Measurements from ENCODE around the gene CTXND1.

Gene CTXND1

DNA sequence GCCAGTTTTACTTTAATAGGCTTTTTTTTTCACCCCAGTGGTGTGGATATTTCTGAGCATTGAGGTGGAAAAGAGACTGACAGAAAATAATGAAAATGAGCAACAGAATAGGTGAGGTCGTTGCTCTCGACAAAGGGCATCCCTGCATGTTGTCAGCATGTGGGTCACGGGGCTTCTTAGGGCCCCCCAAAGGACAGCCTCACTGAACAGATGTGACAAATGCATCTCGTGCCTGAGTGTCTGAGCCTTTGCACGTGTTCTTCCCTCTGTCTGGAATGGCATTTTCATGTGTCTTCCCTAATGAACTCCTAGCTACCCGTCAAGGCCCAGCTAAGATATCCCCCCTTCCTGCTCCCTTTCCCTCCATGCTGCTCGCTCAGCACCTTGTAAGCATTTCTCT, 67.5 kb downstream of the CTXND1 start:
- TF ChIP-seq, protein P1, sequence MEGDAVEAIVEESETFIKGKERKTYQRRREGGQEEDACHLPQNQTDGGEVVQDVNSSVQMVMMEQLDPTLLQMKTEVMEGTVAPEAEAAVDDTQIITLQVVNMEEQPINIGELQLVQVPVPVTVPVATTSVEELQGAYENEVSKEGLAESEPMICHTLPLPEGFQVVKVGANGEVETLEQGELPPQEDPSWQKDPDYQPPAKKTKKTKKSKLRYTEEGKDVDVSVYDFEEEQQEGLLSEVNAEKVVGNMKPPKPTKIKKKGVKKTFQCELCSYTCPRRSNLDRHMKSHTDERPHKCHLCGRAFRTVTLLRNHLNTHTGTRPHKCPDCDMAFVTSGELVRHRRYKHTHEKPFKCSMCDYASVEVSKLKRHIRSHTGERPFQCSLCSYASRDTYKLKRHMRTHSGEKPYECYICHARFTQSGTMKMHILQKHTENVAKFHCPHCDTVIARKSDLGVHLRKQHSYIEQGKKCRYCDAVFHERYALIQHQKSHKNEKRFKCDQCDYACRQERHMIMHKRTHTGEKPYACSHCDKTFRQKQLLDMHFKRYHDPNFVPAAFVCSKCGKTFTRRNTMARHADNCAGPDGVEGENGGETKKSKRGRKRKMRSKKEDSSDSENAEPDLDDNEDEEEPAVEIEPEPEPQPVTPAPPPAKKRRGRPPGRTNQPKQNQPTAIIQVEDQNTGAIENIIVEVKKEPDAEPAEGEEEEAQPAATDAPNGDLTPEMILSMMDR (IDR thresholded peaks at IDR 0.05; ENCODE audit: low read depth, low read length, missing control alignments): no peak
- no peak overlapping the region for H3K4me3 ChIP-seq (ENCODE audit: low read depth, low read length)
- no peak for DNase-seq
- no peaks in the 10 kb centered on the region for H3K27me3 ChIP-seq (replicated peaks)
- H3K27ac ChIP-seq: no peak overlapping the region
- peaks cover 7% of the 10 kb centered on the region for H3K36me3 ChIP-seq (replicated peaks)
- in situ Hi-C loops (cut with HindIII; ENCODE audit: low pct_ligation_motif_present, low sequenced_read_pairs): no loop called here

DNA sequence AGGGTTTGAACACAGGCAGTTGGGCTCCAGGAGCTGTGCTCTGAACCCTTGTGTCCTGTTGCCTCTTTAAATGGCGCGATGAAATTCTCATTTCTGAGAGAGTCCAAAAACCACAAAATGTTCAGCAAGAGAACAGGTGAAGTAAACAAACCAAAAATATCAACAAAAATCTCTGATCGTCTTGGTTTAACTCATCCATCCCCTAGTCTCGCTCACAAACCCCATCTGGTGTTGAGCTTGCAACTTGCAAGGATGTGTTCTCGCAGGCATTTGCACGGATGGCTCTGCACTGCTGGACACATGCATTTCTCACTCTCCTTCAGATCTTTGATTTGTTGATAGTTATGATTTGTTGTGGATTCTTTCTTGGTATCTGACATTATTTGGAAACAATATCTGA, 68.1 kb downstream of the CTXND1 start:
- Histone ChIP-seq H3K4me3 (ENCODE audit: low read depth, low read length) (no peak overlapping the region), H3K27ac (no peak overlapping the region), H3K36me3 (replicated peaks) (peaks cover 7% of the 10 kb centered on the region), H3K27me3 (replicated peaks) (no peaks in the 10 kb centered on the region)
- TF ChIP-seq, protein P1 (IDR thresholded peaks at IDR 0.05; ENCODE audit: low read depth, low read length, missing control alignments): peak; percentile 49
- no peak for DNase-seq
- in situ Hi-C loops (cut with HindIII; ENCODE audit: low pct_ligation_motif_present, low sequenced_read_pairs): no loop called here

DNA sequence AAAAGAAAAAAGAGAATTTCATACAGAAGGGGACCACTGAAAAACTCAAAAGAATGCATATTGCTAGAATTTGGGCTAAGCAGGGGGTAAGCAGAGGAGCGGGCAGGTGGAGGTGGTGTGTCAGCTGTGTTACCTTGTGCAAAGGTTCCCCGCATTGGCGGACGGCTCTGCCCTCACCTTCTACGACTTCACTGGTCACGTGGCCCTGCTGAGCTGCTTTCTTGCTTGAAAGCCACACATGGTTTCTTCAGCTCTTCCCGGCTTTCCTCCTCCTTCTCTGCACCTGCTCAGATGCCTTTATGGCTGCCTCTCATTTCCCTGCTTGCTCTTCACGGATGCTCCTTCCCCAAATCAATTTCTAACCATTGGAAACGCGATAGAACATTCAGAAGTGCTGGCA, 68.7 kb downstream of the CTXND1 start:
- H3K27me3 ChIP-seq (replicated peaks): no peaks in the 10 kb centered on the region
- H3K36me3 ChIP-seq (replicated peaks): peaks cover 7% of the 10 kb centered on the region
- in situ Hi-C loops (cut with HindIII; ENCODE audit: low pct_ligation_motif_present, low sequenced_read_pairs): no loop called here
- no peak overlapping the region for H3K27ac ChIP-seq
- DNase-seq: no peak
- no peak overlapping the region for H3K4me3 ChIP-seq (ENCODE audit: low read depth, low read length)
- TF ChIP-seq, protein P1 (IDR thresholded peaks at IDR 0.05; ENCODE audit: low read depth, low read length, missing control alignments): no peak

DNA sequence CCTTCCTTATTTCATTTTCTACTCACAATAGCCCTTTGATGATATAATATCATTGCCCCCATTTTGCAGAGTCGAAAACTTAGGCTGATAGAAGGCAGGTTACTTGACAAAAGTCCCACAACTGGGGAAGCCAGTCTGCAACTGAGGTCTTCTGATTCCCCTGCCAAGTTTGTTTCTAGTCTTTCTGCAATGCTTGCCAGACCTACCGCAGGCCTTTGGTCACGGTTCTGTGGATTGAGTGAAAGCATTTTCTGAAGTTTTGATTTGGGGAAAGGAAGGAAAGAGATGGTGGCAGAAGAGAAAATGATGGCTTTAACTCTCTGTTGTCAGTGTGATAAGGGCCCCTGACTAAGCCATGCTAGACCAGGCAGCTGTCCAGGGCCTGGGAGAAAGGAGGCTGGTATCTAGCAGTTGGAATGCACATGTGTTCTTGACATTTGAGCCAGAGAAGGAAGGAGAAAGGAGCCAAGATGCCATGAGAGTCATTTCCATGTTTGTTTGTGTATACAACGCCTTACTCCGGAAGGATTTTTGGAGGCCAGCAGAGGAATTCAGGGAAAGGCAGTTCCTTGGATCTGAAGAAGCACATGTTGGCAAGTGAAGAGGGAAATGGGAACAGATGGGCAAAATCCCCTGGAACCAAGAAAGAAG, 69.3 kb downstream of the CTXND1 start:
- Histone ChIP-seq H3K27ac (no peak overlapping the region), H3K27me3 (replicated peaks) (no peaks in the 10 kb centered on the region), H3K4me3 (ENCODE audit: low read depth, low read length) (no peak overlapping the region), H3K36me3 (replicated peaks) (peaks cover 7% of the 10 kb centered on the region)
- TF ChIP-seq, protein P1 (IDR thresholded peaks at IDR 0.05; ENCODE audit: low read depth, low read length, missing control alignments): no peak
- in situ Hi-C loops (cut with HindIII; ENCODE audit: low pct_ligation_motif_present, low sequenced_read_pairs): no loop called here
- peak; percentile 50 for DNase-seq

DNA sequence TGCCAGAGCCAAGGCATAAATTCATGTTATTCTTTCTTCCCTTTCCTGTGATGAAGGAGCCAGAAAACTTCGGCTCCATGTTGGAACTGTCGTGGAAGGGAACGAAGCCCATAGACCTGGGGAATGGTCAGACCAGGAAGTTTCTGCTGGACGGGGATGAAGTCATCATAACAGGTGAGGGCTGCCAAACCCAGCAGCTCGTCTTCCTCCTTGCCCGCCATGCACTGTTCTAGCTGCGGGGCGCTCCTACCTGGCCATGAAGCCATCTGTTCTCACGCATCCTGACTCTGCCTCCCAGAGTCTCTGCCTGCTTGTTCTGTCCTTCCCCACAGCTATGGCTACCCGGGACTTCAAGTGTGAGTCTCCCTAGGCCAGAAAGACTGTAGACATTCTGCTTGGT, 71.0 kb downstream of the CTXND1 start:
- H3K36me3 ChIP-seq (replicated peaks): peaks cover 3% of the 10 kb centered on the region
- in situ Hi-C loops (cut with HindIII; ENCODE audit: low pct_ligation_motif_present, low sequenced_read_pairs): no loop called here

More for the DNA sequence above, 71.0 kb downstream of the CTXND1 start:
- Histone ChIP-seq H3K27me3 (replicated peaks) (no peaks in the 10 kb centered on the region), H3K4me3 (ENCODE audit: low read depth, low read length) (no peak overlapping the region), H3K27ac (no peak overlapping the region)
- TF ChIP-seq, protein P1 (IDR thresholded peaks at IDR 0.05; ENCODE audit: low read depth, low read length, missing control alignments): no peak
- no peak for DNase-seq

All from brain microvascular endothelial cell (primary cell).